ENCODE results near the gene TAF4B. TPM values are rescaled to one million over a fixed set of nuclear protein-coding genes. Genes with fewer than 3 reads are reported as not detected.
"Not testable (repeated sequence)": the region's sequence is repeated elsewhere in the genome, so short reads cannot be mapped to it uniquely, and the experiment has no call there.

Gene TAF4B
- polyA plus RNA-seq, 3 donors: 0.64 to 1.2 (median 0.92) TPM

- not testable (repeated sequence) for H3K27ac Mint-ChIP-seq; H3K4me1 Mint-ChIP-seq; H3K9ac ChIP-seq (ENCODE audit: insufficient read depth, low read length, poor library complexity, severe bottlenecking)
These were observed 12.5 kb downstream of the TAF4B start for GRCh38 chr18:26238718-26239117.

GRCh38 chr18:26242392-26242791, 16.1 kb downstream of the TAF4B start:
- H3K9ac ChIP-seq (ENCODE audit: insufficient read depth, low read length, poor library complexity, severe bottlenecking); H4K20me1 ChIP-seq (ENCODE audit: insufficient read depth, low read length); H3K4me3 ChIP-seq (replicated peaks in 1 of 3; ENCODE audit: low read depth in 2 of 3, low read length in 3 of 3); H3K4me2 ChIP-seq (replicated peaks; ENCODE audit: extremely low read depth, low read length, poor library complexity, severe bottlenecking); H3K4me3 Mint-ChIP-seq; H2AFZ ChIP-seq (ENCODE audit: insufficient read depth, low read depth, low read length, poor library complexity, severe bottlenecking); H3K27ac ChIP-seq (ENCODE audit: low read depth in 1 of 2, low read length in 2 of 2); H3K36me3 Mint-ChIP-seq; H3K27me3 ChIP-seq (ENCODE audit: control insufficient read depth in 2 of 2, insufficient read depth in 2 of 2, low read length in 2 of 2); H3K27ac Mint-ChIP-seq; intact Hi-C loops (cut with micrococcal nuclease); H3K36me3 ChIP-seq (replicated peaks in 1 of 2; ENCODE audit: control insufficient read depth in 1 of 2, insufficient read depth in 2 of 2, low read length in 2 of 2); H3K79me2 ChIP-seq (ENCODE audit: insufficient read depth, low read length); H3K4me1 Mint-ChIP-seq; H3K4me1 ChIP-seq (ENCODE audit: control insufficient read depth in 1 of 2, insufficient read depth in 2 of 2, low read length in 2 of 2); DNase-seq; H3K27me3 Mint-ChIP-seq (ENCODE audit: low read depth in 3 of 3): not testable (repeated sequence)
- peaks cover 17 to 24% of the 10 kb centered on the region in 2 donors for H3K9me3 ChIP-seq (replicated peaks in 1 of 2; ENCODE audit: control insufficient read depth in 1 of 2, insufficient read depth in 1 of 2, low read length in 2 of 2)
- WGBS (ENCODE audit: insufficient coverage): no CpG with 5 or more reads among the region's 4 CpGs
- H3K9me3 Mint-ChIP-seq: peaks cover 30 to 45% (median 36%) of the 10 kb centered on the region in 7 donors

More at GRCh38 chr18:26238718-26239117, 12.5 kb downstream of the TAF4B start:
- H3K27me3 Mint-ChIP-seq (ENCODE audit: low read depth in 3 of 3); H2AFZ ChIP-seq (ENCODE audit: insufficient read depth, low read depth, low read length, poor library complexity, severe bottlenecking); DNase-seq; H3K79me2 ChIP-seq (ENCODE audit: insufficient read depth, low read length); H3K27ac ChIP-seq (ENCODE audit: low read depth in 1 of 2, low read length in 2 of 2); intact Hi-C loops (cut with micrococcal nuclease); H3K4me1 ChIP-seq (ENCODE audit: control insufficient read depth in 1 of 2, insufficient read depth in 2 of 2, low read length in 2 of 2); H4K20me1 ChIP-seq (ENCODE audit: insufficient read depth, low read length); H3K27me3 ChIP-seq (ENCODE audit: control insufficient read depth in 2 of 2, insufficient read depth in 2 of 2, low read length in 2 of 2); H3K36me3 ChIP-seq (replicated peaks in 1 of 2; ENCODE audit: control insufficient read depth in 1 of 2, insufficient read depth in 2 of 2, low read length in 2 of 2); H3K36me3 Mint-ChIP-seq; H3K4me2 ChIP-seq (replicated peaks; ENCODE audit: extremely low read depth, low read length, poor library complexity, severe bottlenecking); H3K9me3 ChIP-seq (replicated peaks in 1 of 2; ENCODE audit: control insufficient read depth in 1 of 2, insufficient read depth in 1 of 2, low read length in 2 of 2); H3K4me3 Mint-ChIP-seq; H3K4me3 ChIP-seq (replicated peaks in 1 of 3; ENCODE audit: low read depth in 2 of 3, low read length in 3 of 3): not testable (repeated sequence)
- WGBS (ENCODE audit: insufficient coverage): no CpG with 5 or more reads among the region's 4 CpGs
- peaks cover 17 to 26% (median 22%) of the 10 kb centered on the region in 7 donors for H3K9me3 Mint-ChIP-seq

GRCh38 chr18:26245434-26245833, 19.2 kb downstream of the TAF4B start:
- H3K79me2 ChIP-seq (ENCODE audit: insufficient read depth, low read length); H3K4me1 Mint-ChIP-seq; H3K4me2 ChIP-seq (replicated peaks; ENCODE audit: extremely low read depth, low read length, poor library complexity, severe bottlenecking); H3K4me1 ChIP-seq (ENCODE audit: control insufficient read depth in 1 of 2, insufficient read depth in 2 of 2, low read length in 2 of 2); H3K27me3 Mint-ChIP-seq (ENCODE audit: low read depth in 3 of 3); H3K9ac ChIP-seq (ENCODE audit: insufficient read depth, low read length, poor library complexity, severe bottlenecking); H3K4me3 Mint-ChIP-seq; H3K27ac Mint-ChIP-seq; DNase-seq; H4K20me1 ChIP-seq (ENCODE audit: insufficient read depth, low read length); H3K36me3 ChIP-seq (replicated peaks in 1 of 2; ENCODE audit: control insufficient read depth in 1 of 2, insufficient read depth in 2 of 2, low read length in 2 of 2); intact Hi-C loops (cut with micrococcal nuclease); H3K4me3 ChIP-seq (replicated peaks in 1 of 3; ENCODE audit: low read depth in 2 of 3, low read length in 3 of 3); H2AFZ ChIP-seq (ENCODE audit: insufficient read depth, low read depth, low read length, poor library complexity, severe bottlenecking); H3K36me3 Mint-ChIP-seq; H3K27me3 ChIP-seq (ENCODE audit: control insufficient read depth in 2 of 2, insufficient read depth in 2 of 2, low read length in 2 of 2); H3K27ac ChIP-seq (ENCODE audit: low read depth in 1 of 2, low read length in 2 of 2): not testable (repeated sequence)
- 93% methylated on average over 4 of the region's 5 CpGs for WGBS (ENCODE audit: insufficient coverage)
- peaks cover 17 to 24% of the 10 kb centered on the region in 2 donors for H3K9me3 ChIP-seq (replicated peaks in 1 of 2; ENCODE audit: control insufficient read depth in 1 of 2, insufficient read depth in 1 of 2, low read length in 2 of 2)
- H3K9me3 Mint-ChIP-seq: peaks cover 26 to 47% (median 35%) of the 10 kb centered on the region in 7 donors
